ENCODE measurements around the gene SPATA3.

Gene SPATA3

GRCh38 chr2:230968921-230969658, 26.8 kb upstream of the SPATA3 start:
- DNase-seq (ENCODE audit: low spot score) = no peak

DNA sequence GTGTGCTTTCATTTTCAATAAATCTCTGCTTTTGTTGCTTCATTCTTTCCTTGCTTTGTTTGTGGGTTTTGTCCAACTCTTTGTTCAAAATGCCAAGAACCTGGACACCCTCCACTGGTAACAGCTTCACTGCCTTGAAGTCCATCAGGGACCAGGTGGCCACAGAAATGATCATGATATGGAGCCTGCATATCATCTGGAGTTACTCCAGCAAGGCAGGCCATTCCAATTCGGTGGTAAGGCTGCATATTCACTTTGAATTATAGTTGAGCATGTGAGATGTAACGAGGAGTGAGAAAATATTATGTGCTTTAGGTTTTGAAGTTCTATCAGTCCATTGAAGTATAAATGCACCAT, 26.3 kb upstream of the SPATA3 start:
- DNase-seq (ENCODE audit: low spot score) = no peak

- no peak for DNase-seq (ENCODE audit: low spot score)
Observed at GRCh38 chr2:230972046-230972445, 23.9 kb upstream of the SPATA3 start.

- no peak for DNase-seq (ENCODE audit: low spot score)
Observed at GRCh38 chr2:230974096-230974913, 21.6 kb upstream of the SPATA3 start.

DNA sequence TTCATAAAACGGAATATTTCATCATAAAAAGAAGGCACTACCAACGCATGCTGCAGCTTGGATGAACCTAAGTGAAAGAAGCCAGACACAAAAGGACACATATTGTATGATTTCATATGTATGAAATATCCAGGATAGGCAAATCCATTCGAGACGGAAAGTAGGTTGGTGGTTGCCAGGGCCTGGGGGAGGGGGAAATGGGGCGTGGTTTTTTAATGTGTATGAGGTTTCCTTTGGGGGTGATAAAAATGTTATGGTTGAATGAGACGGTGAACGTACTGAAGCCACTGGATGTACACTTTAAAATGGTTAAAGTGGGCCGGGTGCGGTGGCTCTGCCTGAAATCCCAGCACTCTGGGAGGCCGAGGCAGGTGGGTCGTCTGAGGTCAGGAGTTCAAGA, 20.0 kb upstream of the SPATA3 start:
- DNase-seq (ENCODE audit: low spot score) = no peak

GRCh38 chr2:230976671-230977171, 19.2 kb upstream of the SPATA3 start:
- DNase-seq (ENCODE audit: low spot score) = no peak

GRCh38 chr2:230980468-230980867, 15.5 kb upstream of the SPATA3 start:
- no peak for DNase-seq (ENCODE audit: low spot score)

GRCh38 chr2:230981704-230982103, 14.2 kb upstream of the SPATA3 start:
- DNase-seq (ENCODE audit: low spot score) = no peak

DNA sequence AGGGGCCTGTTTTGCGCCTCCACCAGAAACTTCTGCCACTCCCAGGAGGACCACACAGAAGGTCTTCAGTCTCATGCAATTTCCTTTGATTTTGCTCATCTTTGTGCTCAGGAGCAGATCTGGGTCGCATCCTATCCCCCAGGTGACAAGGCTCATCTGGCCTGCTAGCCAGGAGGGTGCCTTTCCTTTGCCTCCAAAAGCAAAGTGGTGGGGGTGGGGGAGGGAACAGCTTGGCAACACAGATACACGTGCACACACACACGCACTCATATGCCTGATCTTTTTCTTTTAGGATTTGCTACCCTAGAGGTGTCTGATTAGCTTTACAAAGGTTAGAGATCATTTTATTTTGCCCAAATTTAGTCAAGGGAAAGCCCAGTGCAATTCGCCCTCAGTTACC, 13.8 kb upstream of the SPATA3 start:
- DNase-seq (ENCODE audit: low spot score) = no peak

DNA sequence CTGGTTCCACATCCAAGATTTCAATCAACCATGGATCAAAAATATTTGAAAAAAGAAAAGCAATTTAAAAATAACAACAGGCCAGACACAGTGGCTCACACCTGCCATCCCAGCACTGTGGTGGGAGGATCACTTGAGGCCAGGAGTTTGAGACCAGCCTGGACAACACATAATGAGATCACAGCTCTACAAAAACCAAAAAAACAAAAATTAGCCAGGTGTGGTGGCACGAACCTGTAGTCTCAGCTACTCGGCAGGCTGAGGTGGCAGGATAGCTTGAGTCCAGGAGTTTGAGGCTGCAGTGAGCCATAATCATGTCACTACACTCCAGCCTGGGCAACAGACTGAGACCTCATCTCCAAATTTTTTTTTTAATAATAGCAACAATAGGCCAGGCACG, 13.4 kb upstream of the SPATA3 start:
- DNase-seq (ENCODE audit: low spot score) = no peak

DNA sequence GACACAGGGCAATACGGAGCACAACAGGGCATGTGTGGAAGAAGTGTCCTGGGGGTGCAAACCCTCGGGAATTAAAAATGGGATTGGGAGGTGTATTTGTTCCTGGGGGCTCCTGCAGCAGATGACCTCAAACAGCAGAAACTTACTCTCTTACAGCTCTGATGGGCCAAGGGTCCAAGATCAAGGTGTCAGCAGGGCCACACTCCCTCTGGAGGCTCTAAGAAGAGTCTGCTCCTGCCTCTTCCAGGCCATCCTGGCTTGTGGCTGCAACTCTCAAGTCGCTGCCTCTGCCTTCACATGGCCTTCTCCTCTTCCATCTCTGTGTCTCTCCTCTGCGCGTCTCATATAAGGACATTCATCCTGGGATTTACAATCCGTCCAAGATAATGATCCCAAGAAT, 12.4 kb upstream of the SPATA3 start:
- no peak for DNase-seq (ENCODE audit: low spot score)

DNA sequence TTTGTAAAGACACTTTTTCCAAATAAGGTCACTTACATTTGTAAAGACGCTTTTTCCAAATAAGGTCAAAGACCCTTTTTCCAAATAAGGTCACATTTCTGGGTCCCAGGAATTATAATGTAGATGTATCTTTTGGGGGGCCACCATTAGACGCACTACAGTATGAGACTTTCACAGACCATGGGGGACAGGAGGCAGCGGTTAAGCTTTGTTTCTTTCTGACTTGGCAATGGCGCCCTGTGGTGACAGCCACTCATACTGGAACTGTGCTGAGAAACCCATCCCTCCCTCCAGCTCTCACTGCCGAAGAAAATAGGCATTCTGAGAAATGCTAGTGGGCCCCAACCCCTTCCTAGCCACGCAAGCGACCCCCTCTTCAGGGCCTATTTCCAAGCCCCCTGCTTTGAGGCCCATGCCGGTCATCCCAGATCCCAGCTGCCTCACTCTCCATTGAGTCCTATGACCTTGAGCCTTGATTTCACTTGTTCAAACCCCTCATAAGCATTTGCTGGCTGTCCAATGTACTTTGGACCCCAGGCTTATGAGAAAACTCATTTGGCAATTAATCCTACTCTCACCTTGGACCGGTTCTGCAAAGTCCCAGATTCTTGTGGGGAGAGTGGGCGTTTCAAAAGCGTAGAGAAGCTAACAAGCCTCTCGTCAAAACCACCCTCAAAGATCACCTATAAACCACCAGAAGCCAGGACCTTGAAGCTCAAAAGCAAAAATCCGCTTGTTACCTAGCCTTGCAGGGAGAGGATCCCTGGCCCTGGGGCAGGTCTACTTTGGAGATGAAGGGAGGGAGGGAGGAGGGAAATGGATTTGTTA, 11.3 kb upstream of the SPATA3 start:
- no peak for DNase-seq (ENCODE audit: low spot score)

GRCh38 chr2:230985519-230986231, 10.2 kb upstream of the SPATA3 start:
- no peak for DNase-seq (ENCODE audit: low spot score)

DNA sequence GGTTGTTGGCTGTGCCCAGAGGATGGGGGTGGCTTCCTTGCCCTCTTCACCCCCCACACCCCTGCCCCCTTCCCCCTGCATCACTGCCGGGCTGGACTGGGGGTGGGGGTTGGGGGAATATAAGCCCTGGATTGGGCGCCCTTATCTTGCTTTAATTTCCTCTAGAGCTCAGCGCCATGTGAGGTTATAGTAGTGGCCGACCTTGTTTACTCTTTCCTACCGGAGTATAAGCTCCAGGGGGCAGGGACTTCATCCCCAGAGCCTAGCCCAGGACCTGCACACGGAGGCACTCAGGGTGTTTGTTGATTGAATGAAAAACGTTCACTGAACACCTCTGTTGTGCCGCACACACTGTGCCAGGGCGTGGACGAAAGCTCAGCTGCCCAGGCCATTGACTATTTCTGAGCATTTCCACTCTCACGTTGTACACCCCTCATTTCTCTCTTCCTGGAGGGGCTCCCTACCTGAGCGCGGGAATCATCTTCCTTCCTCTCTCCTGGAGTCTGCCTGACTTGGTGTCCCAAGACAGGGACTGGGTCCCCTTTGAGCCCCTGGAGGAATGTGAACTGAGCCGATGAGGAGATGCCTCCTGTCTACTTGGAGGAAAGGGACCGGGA, 9.3 kb upstream of the SPATA3 start:
- DNase-seq (ENCODE audit: low spot score) = no peak

GRCh38 chr2:230987137-230988020, 8.5 kb upstream of the SPATA3 start:
- peak; percentile 72 for DNase-seq (ENCODE audit: low spot score)

GRCh38 chr2:230989731-230990130, 6.2 kb upstream of the SPATA3 start:
- DNase-seq (ENCODE audit: low spot score) = no peak

DNA sequence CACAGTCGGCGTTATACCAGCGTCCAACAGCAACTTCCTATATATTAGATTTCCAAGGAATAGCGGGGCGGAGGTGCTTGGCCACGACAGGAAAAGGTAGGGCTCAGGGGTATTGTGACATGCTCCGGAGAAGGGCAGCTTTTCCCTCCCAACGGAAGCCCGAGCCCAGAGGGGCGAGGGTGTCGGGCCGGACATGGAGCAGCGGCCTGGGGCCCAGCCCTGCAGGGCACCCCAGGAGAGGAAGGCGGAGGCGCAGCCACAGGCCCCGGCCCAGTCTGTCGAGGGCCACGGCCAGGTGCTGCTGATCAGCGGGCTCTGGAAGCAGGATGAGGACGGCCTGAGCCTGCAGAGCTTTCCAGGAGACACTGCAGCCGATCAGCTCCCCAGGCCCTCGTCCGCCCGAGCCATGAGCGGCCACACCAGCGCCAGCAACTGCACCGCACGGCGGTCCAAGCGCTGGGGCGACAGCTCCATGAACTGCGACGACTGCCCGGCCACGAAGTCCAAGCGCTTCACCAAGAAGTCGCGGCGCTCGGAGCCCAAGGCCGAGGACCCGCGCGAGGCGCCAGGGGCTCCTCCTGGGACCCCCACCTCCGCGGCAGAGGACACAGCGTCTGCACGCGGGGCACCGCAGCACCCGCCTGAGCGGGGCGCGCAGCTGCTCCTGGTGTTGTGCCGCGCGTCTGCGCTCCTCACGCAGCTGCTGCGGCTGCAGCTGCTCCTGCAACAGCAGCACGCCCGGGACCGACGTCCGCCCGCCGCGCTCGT, 5.6 kb upstream of the SPATA3 start:
- DNase-seq (ENCODE audit: low spot score) = no peak

- DNase-seq (ENCODE audit: low spot score) = no peak
Observed at GRCh38 chr2:230990899-230991150, 5.1 kb upstream of the SPATA3 start.

DNA sequence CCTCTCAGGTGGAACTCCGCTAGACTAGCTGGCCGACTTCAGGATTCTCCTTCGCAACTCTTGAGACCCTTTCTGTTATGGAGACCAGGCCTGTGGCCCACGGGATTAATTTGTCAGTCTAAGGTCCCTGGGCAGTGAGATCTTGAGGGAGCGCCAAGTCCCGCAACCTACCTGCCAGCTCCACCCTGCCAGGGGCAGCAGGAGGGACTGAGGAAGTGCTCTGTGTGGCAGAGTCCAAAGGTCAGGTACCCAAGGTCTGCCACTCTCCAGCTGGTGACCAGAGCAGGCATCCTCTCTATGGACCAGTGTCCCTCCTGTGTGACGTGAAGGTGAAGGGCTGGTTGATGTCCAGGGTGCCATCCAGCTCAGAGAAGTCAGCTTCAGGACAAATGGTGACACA, 4.3 kb upstream of the SPATA3 start:
- no peak for DNase-seq (ENCODE audit: low spot score)

DNA sequence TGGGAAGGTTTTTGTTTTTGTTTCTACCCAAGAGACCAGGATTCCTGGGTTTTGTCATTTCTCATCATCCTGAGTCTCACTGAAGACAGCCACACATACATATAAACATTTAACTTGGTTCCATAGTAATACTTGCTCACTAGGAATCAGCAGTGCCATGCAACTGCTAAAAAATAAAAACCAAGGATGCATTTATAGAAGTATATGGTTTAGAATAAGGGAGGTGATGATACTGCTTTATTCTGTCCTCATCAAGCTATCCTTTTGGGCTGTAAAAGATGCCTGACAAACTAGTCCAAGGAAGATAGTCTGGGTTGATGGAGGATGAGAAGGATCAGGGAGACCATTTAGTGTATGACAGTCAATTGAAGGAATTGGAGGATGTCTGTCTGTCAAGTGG, 740 bp downstream of the SPATA3 start:
- DNase-seq (ENCODE audit: low spot score) = no peak
